Measurements from ENCODE around the gene CD46.

GRCh38 chr1:207702317-207702716 is 49.5 kb upstream of the CD46 start:
- TF ChIP-seq CTCF (IDR thresholded peaks at IDR 0.05) (no peak), POLR2A (IDR thresholded peaks at IDR 0.05) (no peak)

All from testis (tissue), 2 donors.